A673 (cell line): ENCODE results near the gene COL9A2. TPM values are rescaled to one million over a fixed set of nuclear protein-coding genes. Genes with fewer than 3 reads are reported as not detected.

Source experiments
- BruUV-seq: library from RNA; stranded (reverse); fragments of 400-500 nt; replicated peaks from 2 replicates; lab custom pipeline; 2021; lab: Mats Ljungman, UMichigan
- CTCF ChIA-PET: fragments of 300-600 bp; sonication (Branson Sonifier 250); formaldehyde crosslinking; loops from one replicate; lab custom pipeline; 2022; ENCODE audit warnings: antibody characterized with exemption; lab: Charles Lee
- POLR2A ChIA-PET: fragments of 300-600 bp; sonication (Branson Sonifier 250); formaldehyde crosslinking; loops from one replicate; lab custom pipeline; 2022; ENCODE audit warnings: antibody characterized with exemption; ENCODE audit not compliant: low non-redundant PET; lab: Charles Lee
- DNase-seq: peaks from one replicate; pipeline ENCODE4 v3.0.0-alpha.2; 2015; ENCODE audit warnings: low spot score
- H3K27ac ChIP-seq: fragments of 200-600 bp; sonication (generic); 2 replicates; pipeline ENCODE4 v1.5.1; 2016; ENCODE audit warnings: mixed run types, low read depth, mild to moderate bottlenecking, mixed read lengths, antibody characterized with exemption, low read length; ENCODE audit not compliant: poor library complexity, severe bottlenecking
- H3K27me3 ChIP-seq: fragments of 200-600 bp; sonication (generic); replicated peaks from 2 replicates; pipeline ENCODE4 v1.6.1; 2017; ENCODE audit warnings: mixed run types, low read depth, mild to moderate bottlenecking, mixed read lengths, antibody characterized with exemption, low read length; ENCODE audit not compliant: insufficient read depth, poor library complexity
- H3K36me3 ChIP-seq: fragments of 200-600 bp; sonication (generic); 2 replicates; pipeline ENCODE4 v1.6.1; 2016; ENCODE audit warnings: mixed run types, mild to moderate bottlenecking, mixed read lengths, antibody characterized with exemption, low read length; ENCODE audit not compliant: insufficient read depth, poor library complexity, severe bottlenecking
- H3K4me1 ChIP-seq: fragments of 200-600 bp; sonication (generic); 2 replicates; pipeline ENCODE4 v1.6.1; 2017; ENCODE audit warnings: mixed run types, mild to moderate bottlenecking, mixed read lengths, antibody characterized with exemption, low read length; ENCODE audit not compliant: insufficient read depth, poor library complexity, severe bottlenecking
- H3K4me3 ChIP-seq: fragments of 200-600 bp; sonication (generic); 2 replicates; pipeline ENCODE4 v1.5.1; 2016; ENCODE audit warnings: low read depth, mixed run types, mild to moderate bottlenecking, mixed read lengths, low read length; ENCODE audit not compliant: poor library complexity, severe bottlenecking
- H3K9me3 ChIP-seq: fragments of 200-600 bp; sonication (generic); 2 replicates; pipeline ENCODE4 v1.6.1; 2016; ENCODE audit warnings: mixed run types, low read depth, mild to moderate bottlenecking, mixed read lengths, antibody characterized with exemption, low read length; ENCODE audit not compliant: poor library complexity, severe bottlenecking
- EZH2 ChIP-seq: fragments of 200-600 bp; sonication (generic); IDR thresholded peaks from 2 replicates; pipeline ENCODE4 v1.6.1; 2017; ENCODE audit warnings: borderline replicate concordance, low read depth, mild to moderate bottlenecking, mixed read lengths, antibody characterized with exemption, low read length; ENCODE audit not compliant: poor library complexity, severe bottlenecking
- intact Hi-C: fragments of 100-400 bp; cut with micrococcal nuclease; formaldehyde crosslinking; loops from one replicate; pipeline ENCODE4 v1.10.0; 2022; ENCODE audit not compliant: unreplicated experiment
- total RNA-seq: library from RNA; stranded (reverse); gene quantifications from 2 replicates; pipeline ENCODE4 v1.2.3, GENCODE V29; 2021
- TF ChIP-seq, protein P1 (sequence below): fragments of 300-800, 200-600 bp; sonication (generic); conservative IDR thresholded peaks from 2 replicates; pipeline ENCODE4 v1.5.1; 2017; ENCODE audit warnings: low read depth, mild to moderate bottlenecking, antibody characterized with exemption, low read length, moderate library complexity, mixed read lengths

The COL9A2 gene
- total RNA-seq, 1 experiment from 2014 or later, result 5.2 TPM

GRCh38 chr1:40266786-40267535 lies 50.1 kb downstream of the COL9A2 start:
- TF ChIP-seq, protein P1, sequence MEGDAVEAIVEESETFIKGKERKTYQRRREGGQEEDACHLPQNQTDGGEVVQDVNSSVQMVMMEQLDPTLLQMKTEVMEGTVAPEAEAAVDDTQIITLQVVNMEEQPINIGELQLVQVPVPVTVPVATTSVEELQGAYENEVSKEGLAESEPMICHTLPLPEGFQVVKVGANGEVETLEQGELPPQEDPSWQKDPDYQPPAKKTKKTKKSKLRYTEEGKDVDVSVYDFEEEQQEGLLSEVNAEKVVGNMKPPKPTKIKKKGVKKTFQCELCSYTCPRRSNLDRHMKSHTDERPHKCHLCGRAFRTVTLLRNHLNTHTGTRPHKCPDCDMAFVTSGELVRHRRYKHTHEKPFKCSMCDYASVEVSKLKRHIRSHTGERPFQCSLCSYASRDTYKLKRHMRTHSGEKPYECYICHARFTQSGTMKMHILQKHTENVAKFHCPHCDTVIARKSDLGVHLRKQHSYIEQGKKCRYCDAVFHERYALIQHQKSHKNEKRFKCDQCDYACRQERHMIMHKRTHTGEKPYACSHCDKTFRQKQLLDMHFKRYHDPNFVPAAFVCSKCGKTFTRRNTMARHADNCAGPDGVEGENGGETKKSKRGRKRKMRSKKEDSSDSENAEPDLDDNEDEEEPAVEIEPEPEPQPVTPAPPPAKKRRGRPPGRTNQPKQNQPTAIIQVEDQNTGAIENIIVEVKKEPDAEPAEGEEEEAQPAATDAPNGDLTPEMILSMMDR, result no peak
- no peak for TF ChIP-seq EZH2
- H3K9me3 ChIP-seq, result no peaks in the 10 kb centered on the region
- intact Hi-C loops, result no loop called here
- ChIA-PET CTCF (no interaction called here), POLR2A (no interaction called here)
- no peak overlapping the region for H3K4me3 ChIP-seq
- BruUV-seq, result no TSS peak
- no peak overlapping the region for H3K27ac ChIP-seq
- H3K36me3 ChIP-seq, result peaks cover 70% of the 10 kb centered on the region
- no peak for DNase-seq
- H3K27me3 ChIP-seq, result no peaks in the 10 kb centered on the region
- no peaks in the 10 kb centered on the region for H3K4me1 ChIP-seq

DNA sequence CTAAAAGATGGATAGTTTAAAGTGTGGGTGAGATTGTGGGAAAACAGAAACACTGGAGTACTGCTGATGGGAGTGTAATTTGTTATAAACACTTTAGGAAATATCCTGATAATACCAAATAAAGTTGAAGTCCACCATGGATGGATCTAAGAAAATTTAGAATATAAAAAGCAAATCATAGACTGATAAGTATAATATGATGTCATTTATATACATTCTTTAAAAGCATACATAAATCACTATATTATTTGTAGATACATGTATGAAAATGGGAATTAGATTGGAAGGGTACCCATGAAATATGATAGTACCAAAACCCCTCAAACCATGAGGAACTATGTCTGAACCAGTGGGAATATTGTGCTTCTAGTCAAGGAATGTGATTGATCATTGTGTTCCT lies 51.2 kb downstream of the COL9A2 start:
- Histone ChIP-seq H3K36me3 (peaks cover 68% of the 10 kb centered on the region), H3K4me1 (no peaks in the 10 kb centered on the region), H3K9me3 (no peaks in the 10 kb centered on the region), H3K27me3 (no peaks in the 10 kb centered on the region), H3K27ac (no peak overlapping the region), H3K4me3 (no peak overlapping the region)
- DNase-seq, result no peak
- ChIA-PET POLR2A (no interaction called here), CTCF (no interaction called here)
- TF ChIP-seq, protein P1, result no peak
- TF ChIP-seq EZH2, result no peak
- intact Hi-C loops, result no loop called here
- BruUV-seq, result no TSS peak

DNA sequence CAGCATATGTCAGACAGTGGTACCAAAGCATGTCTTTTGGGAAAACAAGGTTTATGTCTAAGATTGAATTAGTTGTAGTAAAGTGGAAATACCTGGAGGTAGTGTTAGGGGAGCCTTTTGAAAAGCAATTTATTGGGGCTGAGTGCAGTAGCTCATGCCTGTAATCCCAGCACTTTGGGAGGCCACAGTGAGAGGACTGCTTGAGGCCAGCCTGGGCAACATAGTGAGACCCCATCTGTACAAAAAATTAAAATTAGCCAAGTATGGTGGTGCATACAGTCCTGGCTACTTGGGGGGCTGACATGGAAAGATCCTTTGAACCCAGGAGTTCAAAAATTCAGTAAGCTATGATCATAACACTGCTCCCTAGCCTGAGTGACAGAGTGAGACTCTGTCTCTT lies 51.8 kb downstream of the COL9A2 start:
- Histone ChIP-seq H3K27ac (no peak overlapping the region), H3K9me3 (no peaks in the 10 kb centered on the region), H3K4me1 (no peaks in the 10 kb centered on the region), H3K4me3 (no peak overlapping the region), H3K36me3 (peaks cover 68% of the 10 kb centered on the region), H3K27me3 (no peaks in the 10 kb centered on the region)
- POLR2A ChIA-PET, result no interaction called here
- TF ChIP-seq, protein P1, result no peak
- TF ChIP-seq EZH2, result no peak
- no TSS peak for BruUV-seq
- CTCF ChIA-PET, result no interaction called here
- intact Hi-C loops, result no loop called here
- no peak for DNase-seq
